WERI-Rb-1 (cell line): Measurements from ENCODE around the gene PPP4C.

Experiments used
- DNase-seq: peaks from one replicate; pipeline ENCODE4 v3.0.0-alpha.2; 2020
- H3K27ac ChIP-seq: fragments of 250-450 bp; sonication (Bioruptor Pico); 2 replicates; pipeline ENCODE4 v1.5.1; 2020; ENCODE audit warnings: mild to moderate bottlenecking, moderate library complexity
- H3K27me3 ChIP-seq: fragments of 250-450 bp; sonication (Bioruptor Pico); 2 replicates; pipeline ENCODE4 v1.5.1; 2021; ENCODE audit warnings: mild to moderate bottlenecking, low read depth, moderate library complexity; ENCODE audit not compliant: insufficient read depth, severe bottlenecking
- H3K36me3 ChIP-seq: fragments of 250-450 bp; sonication (Bioruptor Pico); 2 replicates; pipeline ENCODE4 v1.5.1; 2020; ENCODE audit warnings: mild to moderate bottlenecking, moderate library complexity
- H3K4me3 ChIP-seq: 2 replicates; pipeline ENCODE4 v1.5.1; 2011; ENCODE audit warnings: low read depth, mild to moderate bottlenecking, control low read depth, low read length
- H3K9me3 ChIP-seq: fragments of 250-450 bp; sonication (Bioruptor Pico); 2 replicates; pipeline ENCODE4 v1.5.1; 2021; ENCODE audit warnings: mild to moderate bottlenecking, moderate library complexity; ENCODE audit not compliant: severe bottlenecking
- TF ChIP-seq, protein P1 (sequence below): IDR thresholded peaks from 2 replicates; pipeline ENCODE4 v1.5.1; 2011; ENCODE audit warnings: low read depth, mild to moderate bottlenecking, control low read depth, inconsistent platforms, low read length

Gene PPP4C

DNA sequence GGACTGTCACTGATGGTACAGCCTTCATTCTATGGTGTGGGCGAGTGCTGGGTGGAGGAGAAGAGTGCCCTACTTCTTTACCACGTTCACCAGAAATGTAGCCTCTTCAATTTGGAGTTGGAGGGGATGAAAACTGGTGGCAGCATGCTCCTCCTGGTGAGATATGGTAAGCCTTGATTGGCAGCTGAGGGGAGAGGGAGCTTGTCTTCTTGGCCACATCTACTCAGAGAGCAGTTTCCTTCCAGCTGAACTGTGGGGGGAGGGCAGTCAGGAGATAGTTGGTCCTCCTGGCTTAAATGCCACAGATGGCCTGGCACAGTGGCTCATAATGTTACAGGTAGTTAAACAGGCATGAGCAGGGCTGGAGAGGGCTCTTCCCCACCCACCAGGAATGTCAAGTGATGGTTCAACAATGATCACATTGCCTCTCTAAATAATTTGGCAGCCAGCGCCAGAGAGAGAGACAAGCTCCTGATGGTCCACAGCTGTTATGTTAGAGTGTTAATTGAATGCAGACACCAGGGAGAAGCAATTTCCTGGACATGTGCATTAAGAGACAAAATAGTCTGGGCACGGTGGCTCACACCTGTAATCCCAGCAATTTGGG, 56.2 kb downstream of the PPP4C start:
- Histone ChIP-seq H3K27me3 (no peaks in the 10 kb centered on the region), H3K4me3 (no peak overlapping the region), H3K27ac (no peak overlapping the region), H3K9me3 (peaks cover 2% of the 10 kb centered on the region), H3K36me3 (no peaks in the 10 kb centered on the region)
- TF ChIP-seq, protein P1, sequence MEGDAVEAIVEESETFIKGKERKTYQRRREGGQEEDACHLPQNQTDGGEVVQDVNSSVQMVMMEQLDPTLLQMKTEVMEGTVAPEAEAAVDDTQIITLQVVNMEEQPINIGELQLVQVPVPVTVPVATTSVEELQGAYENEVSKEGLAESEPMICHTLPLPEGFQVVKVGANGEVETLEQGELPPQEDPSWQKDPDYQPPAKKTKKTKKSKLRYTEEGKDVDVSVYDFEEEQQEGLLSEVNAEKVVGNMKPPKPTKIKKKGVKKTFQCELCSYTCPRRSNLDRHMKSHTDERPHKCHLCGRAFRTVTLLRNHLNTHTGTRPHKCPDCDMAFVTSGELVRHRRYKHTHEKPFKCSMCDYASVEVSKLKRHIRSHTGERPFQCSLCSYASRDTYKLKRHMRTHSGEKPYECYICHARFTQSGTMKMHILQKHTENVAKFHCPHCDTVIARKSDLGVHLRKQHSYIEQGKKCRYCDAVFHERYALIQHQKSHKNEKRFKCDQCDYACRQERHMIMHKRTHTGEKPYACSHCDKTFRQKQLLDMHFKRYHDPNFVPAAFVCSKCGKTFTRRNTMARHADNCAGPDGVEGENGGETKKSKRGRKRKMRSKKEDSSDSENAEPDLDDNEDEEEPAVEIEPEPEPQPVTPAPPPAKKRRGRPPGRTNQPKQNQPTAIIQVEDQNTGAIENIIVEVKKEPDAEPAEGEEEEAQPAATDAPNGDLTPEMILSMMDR, result no peak
- no peak for DNase-seq

DNA sequence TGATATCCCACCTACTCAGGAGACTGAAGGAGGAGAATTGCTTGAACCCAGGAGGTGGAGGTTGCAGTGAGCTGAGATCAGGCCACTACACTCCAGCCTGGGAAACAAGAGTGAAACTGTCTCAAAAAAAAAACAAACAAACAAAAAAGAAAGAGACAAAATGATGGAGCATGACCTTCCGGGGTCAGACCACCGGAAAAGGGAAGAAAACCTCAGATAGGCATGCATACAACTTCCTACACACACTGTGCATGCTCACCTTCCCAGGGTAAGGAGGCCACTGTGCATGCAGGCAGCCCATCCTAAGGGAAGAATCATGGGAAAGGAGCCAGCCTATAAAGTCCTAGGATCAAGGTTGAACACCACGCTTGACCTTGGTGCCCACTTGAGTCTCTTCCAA, 56.8 kb downstream of the PPP4C start:
- H3K27ac ChIP-seq, result no peak overlapping the region
- no peak overlapping the region for H3K4me3 ChIP-seq
- TF ChIP-seq, protein P1, result no peak
- H3K9me3 ChIP-seq, result peaks cover 2% of the 10 kb centered on the region
- no peaks in the 10 kb centered on the region for H3K36me3 ChIP-seq
- H3K27me3 ChIP-seq, result no peaks in the 10 kb centered on the region
- DNase-seq, result no peak
